IMR-90 (cell line): ENCODE measurements around the gene MORC2. TPM values are rescaled to one million over a fixed set of nuclear protein-coding genes. Genes with fewer than 3 reads are reported as not detected.

Experiments used
- ATAC-seq: fragments of 200-7000 bp; cut with Tn5 transposase; 2 replicates; pipeline ENCODE4 v1.9.1; 2020; ENCODE audit warnings: low read depth, mild to moderate bottlenecking, moderate library complexity
- BruUV-seq: library from RNA; stranded (reverse); fragments of 400-500 nt; replicated peaks from 2 replicates; lab custom pipeline; 2021; lab: Mats Ljungman, UMichigan
- CTCF ChIA-PET: fragments of 300-600 bp; formaldehyde crosslinking; extraction: SDS; loops from one replicate; lab custom pipeline; 2021; ENCODE audit warnings: antibody characterized with exemption; lab: Yijun Ruan, JAX
- POLR2A ChIA-PET: fragments of 300-600 bp; sonication (Branson Sonifier 250); formaldehyde crosslinking; loops from one replicate; lab custom pipeline; 2022; ENCODE audit warnings: antibody characterized with exemption; ENCODE audit not compliant: unreplicated experiment; lab: Charles Lee
- DNase-seq: peaks from one replicate; pipeline ENCODE4 v3.0.0; 2013
- H2AFZ ChIP-seq: replicated peaks from 2 replicates; pipeline ENCODE3; 2013; ENCODE audit warnings: low read length, mild to moderate bottlenecking; ENCODE audit not compliant: poor library complexity
- H2AK5ac ChIP-seq: 2 replicates; pipeline ENCODE4 v1.6.1; 2013; ENCODE audit warnings: low read depth, low read length, inconsistent platforms
- H2AK9ac ChIP-seq: replicated peaks from 2 replicates; pipeline ENCODE3; 2013; ENCODE audit warnings: mild to moderate bottlenecking, low read depth, low read length, moderate library complexity; ENCODE audit not compliant: poor library complexity
- H2BK120ac ChIP-seq: 2 replicates; pipeline ENCODE4 v1.6.1; 2013; ENCODE audit warnings: low read depth, low read length, inconsistent platforms
- H2BK15ac ChIP-seq: 3 replicates; pipeline ENCODE4 v1.6.1; 2013; ENCODE audit warnings: low read depth, low read length, inconsistent platforms
- H2BK20ac ChIP-seq: 2 replicates; pipeline ENCODE4 v1.6.1; 2013; ENCODE audit warnings: low read depth, mild to moderate bottlenecking, inconsistent platforms, low read length, moderate library complexity
- H2BK5ac ChIP-seq: 2 replicates; pipeline ENCODE4 v1.6.1; 2013; ENCODE audit warnings: mild to moderate bottlenecking, low read depth, low read length, inconsistent platforms; ENCODE audit not compliant: poor library complexity, severe bottlenecking
- H3K14ac ChIP-seq: replicated peaks from 2 replicates; pipeline ENCODE4 v1.6.1; 2013; ENCODE audit warnings: low read depth, low read length, inconsistent platforms
- H3K18ac ChIP-seq: 2 replicates; pipeline ENCODE4 v1.6.1; 2013; ENCODE audit warnings: low read depth, low read length, control low read depth
- H3K23ac ChIP-seq: 2 replicates; pipeline ENCODE4 v1.6.1; 2013; ENCODE audit warnings: low read depth, low read length, inconsistent platforms
- H3K27ac ChIP-seq: 2 replicates; pipeline ENCODE4 v1.5.1; 2013; ENCODE audit warnings: mild to moderate bottlenecking, control low read depth, low read length; ENCODE audit not compliant: insufficient read depth
- H3K27me3 ChIP-seq: 2 replicates; pipeline ENCODE4 v1.6.1; 2013; ENCODE audit warnings: low read length; ENCODE audit not compliant: control insufficient read depth, insufficient read depth
- H3K36me3 ChIP-seq: 2 replicates; pipeline ENCODE4 v1.6.1; 2013; ENCODE audit warnings: low read length, mixed read lengths; ENCODE audit not compliant: control insufficient read depth, insufficient read depth
- H3K4ac ChIP-seq: 2 replicates; pipeline ENCODE4 v1.6.1; 2013; ENCODE audit warnings: low read depth, low read length, inconsistent platforms
- H3K4me1 ChIP-seq: 2 replicates; pipeline ENCODE4 v1.6.1; 2013; ENCODE audit warnings: low read length, mixed read lengths; ENCODE audit not compliant: control insufficient read depth, insufficient read depth
- H3K4me2 ChIP-seq: 2 replicates; pipeline ENCODE4 v1.6.1; 2013; ENCODE audit warnings: low read depth, mild to moderate bottlenecking, control low read depth, low read length, moderate library complexity
- H3K4me3 ChIP-seq: 2 replicates; pipeline ENCODE4 v1.5.1; 2013; ENCODE audit warnings: low read depth, mild to moderate bottlenecking, control low read depth, low read length, moderate library complexity; ENCODE audit not compliant: insufficient read depth
- H3K56ac ChIP-seq: 2 replicates; pipeline ENCODE4 v1.6.1; 2013; ENCODE audit warnings: low read length, inconsistent platforms; ENCODE audit not compliant: insufficient read depth; ENCODE audit errors: extremely low read depth
- H3K79me1 ChIP-seq, 2 experiments: 2 replicates each; pipeline ENCODE4 v1.6.1; 2013; ENCODE audit warnings: low read length in 2 of 2, inconsistent platforms in 1 of 2, low read depth in 1 of 2
- H3K9ac ChIP-seq: 2 replicates; pipeline ENCODE4 v1.6.1; 2013; ENCODE audit warnings: low read depth, low read length, control low read depth
- H3K9me1 ChIP-seq: 2 replicates; pipeline ENCODE4 v1.6.1; 2013; ENCODE audit warnings: low read length, inconsistent platforms; ENCODE audit not compliant: insufficient read depth
- H3K9me3 ChIP-seq: 2 replicates; pipeline ENCODE4 v1.6.1; 2013; ENCODE audit warnings: low read length; ENCODE audit not compliant: control insufficient read depth, insufficient read depth
- H4K20me1 ChIP-seq: 2 replicates; pipeline ENCODE4 v1.6.1; 2013; ENCODE audit warnings: low read length, inconsistent platforms; ENCODE audit not compliant: insufficient read depth
- H4K5ac ChIP-seq: 2 replicates; pipeline ENCODE4 v1.6.1; 2013; ENCODE audit warnings: mild to moderate bottlenecking, low read depth, low read length, control low read depth
- H4K8ac ChIP-seq, 2 experiments: 2 replicates each; pipeline ENCODE4 v1.6.1; 2013; ENCODE audit warnings: low read depth in 2 of 2, low read length in 2 of 2, control low read depth in 1 of 2, inconsistent platforms in 1 of 2
- H4K91ac ChIP-seq: 2 replicates; pipeline ENCODE4 v1.6.1; 2013; ENCODE audit warnings: low read depth, low read length, inconsistent platforms; ENCODE audit not compliant: insufficient read depth
- BHLHE40 ChIP-seq: fragments of 150-350 bp; IDR thresholded peaks from 2 replicates; pipeline ENCODE4 v1.6.1; 2016; ENCODE audit warnings: mild to moderate bottlenecking, low read depth, low read length
- CEBPB ChIP-seq: IDR thresholded peaks from 2 replicates; pipeline ENCODE4 v1.6.1; 2012; ENCODE audit warnings: low read depth, low read length, improper control_type of control experiment
- CHD1 ChIP-seq: IDR thresholded peaks from 2 replicates; pipeline ENCODE4 v1.6.1; 2012; ENCODE audit warnings: low read depth, low read length, improper control_type of control experiment
- FOS ChIP-seq: fragments of 150-350 bp; IDR thresholded peaks from 2 replicates; pipeline ENCODE4 v1.6.1; 2016; ENCODE audit warnings: low read depth, low read length
- MAFK ChIP-seq: IDR thresholded peaks from 2 replicates; pipeline ENCODE4 v1.6.1; 2012; ENCODE audit warnings: low read depth, low read length, improper control_type of control experiment
- MAZ ChIP-seq: IDR thresholded peaks from 2 replicates; pipeline ENCODE4 v1.6.1; 2012; ENCODE audit warnings: low read depth, mild to moderate bottlenecking, low read length, improper control_type of control experiment, moderate library complexity, borderline replicate concordance
- MXI1 ChIP-seq: IDR thresholded peaks from 2 replicates; pipeline ENCODE4 v1.6.1; 2012; ENCODE audit warnings: low read depth, mild to moderate bottlenecking, low read length, moderate library complexity, borderline replicate concordance
- NFE2L2 ChIP-seq: fragments of 150-350 bp; IDR thresholded peaks from 2 replicates; pipeline ENCODE4 v1.6.1; 2016; ENCODE audit warnings: low read depth, mild to moderate bottlenecking, low read length
- POLR2A ChIP-seq: IDR thresholded peaks from 2 replicates; pipeline ENCODE4 v1.6.1; 2012; ENCODE audit warnings: mild to moderate bottlenecking, low read depth, low read length
- RAD21 ChIP-seq: IDR thresholded peaks from 2 replicates; pipeline ENCODE4 v1.6.1; 2012; ENCODE audit warnings: low read length, improper control_type of control experiment
- RCOR1 ChIP-seq: IDR thresholded peaks from 2 replicates; pipeline ENCODE4 v1.6.1; 2012; ENCODE audit warnings: mild to moderate bottlenecking, low read length, improper control_type of control experiment; ENCODE audit not compliant: insufficient replicate concordance
- RFX5 ChIP-seq: IDR thresholded peaks from 2 replicates; pipeline ENCODE4 v1.8.0; 2012; ENCODE audit warnings: low read depth, mild to moderate bottlenecking, low read length, moderate library complexity
- SMC3 ChIP-seq: fragments of 150-350 bp; IDR thresholded peaks from 2 replicates; pipeline ENCODE4 v1.6.1; 2016; ENCODE audit warnings: low read depth, mild to moderate bottlenecking, antibody characterized with exemption, low read length, moderate library complexity
- USF2 ChIP-seq: fragments of 150-350 bp; IDR thresholded peaks from 2 replicates; pipeline ENCODE4 v1.6.1; 2017; ENCODE audit warnings: mild to moderate bottlenecking, antibody characterized with exemption, low read length, low read depth
- WGBS, 2 experiments: methylation state at CpG; one replicate each; pipeline versions ENCODE4 v1.1.5 to v1.1.7; 2013; ENCODE audit warnings: missing lambda C conversion rate in 2 of 2; ENCODE audit not compliant: insufficient read length in 1 of 2; ENCODE audit errors: extremely low coverage in 2 of 2; 5-methylcytosine and 5-hydroxymethylcytosine counted together
- dilution Hi-C: fragments of 300-500 bp; cut with HindIII; formaldehyde crosslinking; loops from one replicate; pipeline ENCODE4 v1.14.3; 2018; ENCODE audit warnings: low sequenced_read_pairs; ENCODE audit not compliant: unreplicated experiment
- in situ Hi-C: fragments of 300-500 bp; cut with MboI; formaldehyde crosslinking; loops from 3 replicates; pipeline ENCODE4 v1.14.3; 2019; ENCODE audit warnings: low sequenced_read_pairs, inconsistent platforms, mixed read lengths
- intact Hi-C: fragments of 100-400 bp; cut with micrococcal nuclease; formaldehyde crosslinking; loops from 2 replicates; pipeline ENCODE4 v1.10.0; 2022
- polyA plus RNA-seq, 3 experiments: library from polyadenylated mRNA; depleted of rRNA; stranded (reverse); fragments of >200 nt; gene quantifications; 2 replicates each; pipeline ENCODE4 v1.2.3, GENCODE V29; 2012; ENCODE audit warnings: low replicate concordance in 1 of 3
- total RNA-seq: library from RNA; depleted of rRNA; stranded (reverse); fragments of >200 nt; gene quantifications from 2 replicates; pipeline ENCODE4 v1.2.3, GENCODE V29; 2012
- TF ChIP-seq, protein P1 (sequence below): conservative IDR thresholded peaks from 2 replicates; pipeline ENCODE4 v1.5.1; 2012; ENCODE audit warnings: mild to moderate bottlenecking, low read depth, low read length, improper control_type of control experiment
- TF ChIP-seq, protein P2 (sequence below): fragments of 150-350 bp; IDR thresholded peaks from 2 replicates; pipeline ENCODE4 v1.6.1; 2016; ENCODE audit warnings: low read depth, mild to moderate bottlenecking, low read length, moderate library complexity, borderline replicate concordance

The MORC2 gene
- total and polyA plus RNA-seq, 2 of the 4 experiments (the other 2 are of a cell fraction): 15.8 to 24.7 TPM

- intact Hi-C loops: no loop called here
- no peak overlapping the region for H4K91ac ChIP-seq
- H3K27me3 ChIP-seq: no peaks in the 10 kb centered on the region
- H3K23ac ChIP-seq: no peak overlapping the region
- dilution Hi-C loops: no loop called here
- H3K56ac ChIP-seq: no peak overlapping the region
- TF ChIP-seq FOS (no peak), NFE2L2 (no peak), SMC3 (no peak), CEBPB (no peak), RCOR1 (no peak), CHD1 (no peak), MAZ (no peak), USF2 (no peak), POLR2A (no peak), MXI1 (no peak), RFX5 (no peak), RAD21 (no peak), MAFK (no peak), BHLHE40 (no peak)
- TF ChIP-seq, protein P1, sequence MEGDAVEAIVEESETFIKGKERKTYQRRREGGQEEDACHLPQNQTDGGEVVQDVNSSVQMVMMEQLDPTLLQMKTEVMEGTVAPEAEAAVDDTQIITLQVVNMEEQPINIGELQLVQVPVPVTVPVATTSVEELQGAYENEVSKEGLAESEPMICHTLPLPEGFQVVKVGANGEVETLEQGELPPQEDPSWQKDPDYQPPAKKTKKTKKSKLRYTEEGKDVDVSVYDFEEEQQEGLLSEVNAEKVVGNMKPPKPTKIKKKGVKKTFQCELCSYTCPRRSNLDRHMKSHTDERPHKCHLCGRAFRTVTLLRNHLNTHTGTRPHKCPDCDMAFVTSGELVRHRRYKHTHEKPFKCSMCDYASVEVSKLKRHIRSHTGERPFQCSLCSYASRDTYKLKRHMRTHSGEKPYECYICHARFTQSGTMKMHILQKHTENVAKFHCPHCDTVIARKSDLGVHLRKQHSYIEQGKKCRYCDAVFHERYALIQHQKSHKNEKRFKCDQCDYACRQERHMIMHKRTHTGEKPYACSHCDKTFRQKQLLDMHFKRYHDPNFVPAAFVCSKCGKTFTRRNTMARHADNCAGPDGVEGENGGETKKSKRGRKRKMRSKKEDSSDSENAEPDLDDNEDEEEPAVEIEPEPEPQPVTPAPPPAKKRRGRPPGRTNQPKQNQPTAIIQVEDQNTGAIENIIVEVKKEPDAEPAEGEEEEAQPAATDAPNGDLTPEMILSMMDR: no peak
- TF ChIP-seq, protein P2, sequence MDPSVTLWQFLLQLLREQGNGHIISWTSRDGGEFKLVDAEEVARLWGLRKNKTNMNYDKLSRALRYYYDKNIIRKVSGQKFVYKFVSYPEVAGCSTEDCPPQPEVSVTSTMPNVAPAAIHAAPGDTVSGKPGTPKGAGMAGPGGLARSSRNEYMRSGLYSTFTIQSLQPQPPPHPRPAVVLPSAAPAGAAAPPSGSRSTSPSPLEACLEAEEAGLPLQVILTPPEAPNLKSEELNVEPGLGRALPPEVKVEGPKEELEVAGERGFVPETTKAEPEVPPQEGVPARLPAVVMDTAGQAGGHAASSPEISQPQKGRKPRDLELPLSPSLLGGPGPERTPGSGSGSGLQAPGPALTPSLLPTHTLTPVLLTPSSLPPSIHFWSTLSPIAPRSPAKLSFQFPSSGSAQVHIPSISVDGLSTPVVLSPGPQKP: no peak
- ATAC-seq: no peak
- no peak overlapping the region for H4K5ac ChIP-seq
- no peak overlapping the region for H3K4ac ChIP-seq
- no peaks in the 10 kb centered on the region for H3K4me1 ChIP-seq
- CTCF ChIA-PET: no interaction called here
- 0 out of 4 replicates have a peak, but pooled peaks cover 0 to 3% of the 10 kb centered on the region in 2 experiments for H3K79me1 ChIP-seq
- no peak overlapping the region for H3K18ac ChIP-seq
- H3K4me3 ChIP-seq: no peak overlapping the region
- no peak overlapping the region for H3K14ac ChIP-seq
- peaks cover 8% of the 10 kb centered on the region for H3K9me3 ChIP-seq
- BruUV-seq: no TSS peak
- no peak overlapping the region for H3K9ac ChIP-seq
- DNase-seq: no peak
- no peaks in the 10 kb centered on the region for H3K9me1 ChIP-seq
- no peak overlapping the region for H2AK9ac ChIP-seq
- H3K27ac ChIP-seq: no peak overlapping the region
- POLR2A ChIA-PET: no interaction called here
- in situ Hi-C loops: no loop called here
- H2BK20ac ChIP-seq: no peak overlapping the region
- H4K20me1 ChIP-seq: no peaks in the 10 kb centered on the region
- WGBS, 2 experiments: no CpG with 5 or more reads among the region's 1 CpG
- 0 out of 2 replicates have a peak, but pooled peaks cover 1% of the 10 kb centered on the region for H3K36me3 ChIP-seq
- H2BK120ac ChIP-seq: no peak overlapping the region
- no peak overlapping the region for H4K8ac ChIP-seq
- no peak overlapping the region for H2AFZ ChIP-seq
- H2BK15ac ChIP-seq: no peak overlapping the region
- no peak overlapping the region for H2BK5ac ChIP-seq
- no peak overlapping the region for H3K4me2 ChIP-seq
- no peak overlapping the region for H2AK5ac ChIP-seq
These were observed 22.1 kb upstream of the MORC2 start for GRCh38 chr22:30990690-30991089.
